ENCODE results near the gene ZNF619.
A peak's percentile ranks its signal among the peaks of the same experiment; 100 is the strongest.

Gene ZNF619

GRCh38 chr3:40465456-40465855 is 11.5 kb upstream of the ZNF619 start:
- DNase-seq, result no peak

DNA sequence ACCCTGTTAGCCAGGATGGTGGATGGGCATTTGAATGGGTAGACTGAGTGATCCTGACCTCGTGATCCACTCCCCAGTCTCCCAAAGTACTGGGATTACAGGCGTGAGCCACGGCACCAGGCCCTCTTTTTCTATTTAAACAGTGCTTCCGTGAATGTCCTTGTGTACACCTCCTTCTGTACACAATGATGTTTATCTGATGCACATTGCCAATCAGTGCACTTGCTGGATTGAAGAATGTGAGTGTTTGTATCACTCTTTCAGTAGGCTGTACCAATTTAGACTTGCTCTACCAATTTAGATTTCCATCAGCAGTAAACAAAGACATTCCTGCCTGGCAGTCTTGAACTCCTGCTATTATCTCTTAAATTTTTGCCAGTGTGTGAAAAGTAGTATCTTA is 8.9 kb upstream of the ZNF619 start:
- DNase-seq, result no peak

GRCh38 chr3:40470701-40471100 is 6.2 kb upstream of the ZNF619 start:
- no peak for DNase-seq

DNA sequence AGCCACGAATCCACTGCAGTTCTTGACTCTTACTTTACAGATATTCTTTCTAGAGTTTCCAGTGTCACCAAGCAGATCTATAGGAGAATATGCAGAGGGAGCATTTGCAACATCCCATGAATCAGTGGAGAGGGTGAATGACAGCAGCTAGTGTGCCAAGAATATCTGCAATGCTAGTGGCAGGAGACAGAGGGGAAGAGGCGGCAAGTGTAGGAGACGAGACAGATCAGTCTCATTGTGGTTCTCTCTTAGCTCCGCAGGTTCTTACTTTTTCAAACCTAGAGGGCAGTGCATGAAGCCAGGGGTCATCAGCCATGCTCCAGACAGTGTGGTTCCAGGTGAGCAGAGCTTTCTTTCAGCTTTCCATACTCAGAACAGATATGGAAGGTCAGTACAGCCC is 744 bp downstream of the ZNF619 start:
- no peak for DNase-seq

- no peak for DNase-seq
Measured at GRCh38 chr3:40487172-40487571, 10.2 kb downstream of the ZNF619 start.

- DNase-seq, result no peak
Measured at GRCh38 chr3:40490916-40491315, 14.0 kb downstream of the ZNF619 start.

- no peak for DNase-seq
Measured at GRCh38 chr3:40494698-40495097, 17.8 kb downstream of the ZNF619 start.

- DNase-seq, result no peak
Measured at GRCh38 chr3:40497288-40497687, 20.4 kb downstream of the ZNF619 start.

- no peak for DNase-seq
Measured at GRCh38 chr3:40499952-40500351, 23.0 kb downstream of the ZNF619 start.

DNA sequence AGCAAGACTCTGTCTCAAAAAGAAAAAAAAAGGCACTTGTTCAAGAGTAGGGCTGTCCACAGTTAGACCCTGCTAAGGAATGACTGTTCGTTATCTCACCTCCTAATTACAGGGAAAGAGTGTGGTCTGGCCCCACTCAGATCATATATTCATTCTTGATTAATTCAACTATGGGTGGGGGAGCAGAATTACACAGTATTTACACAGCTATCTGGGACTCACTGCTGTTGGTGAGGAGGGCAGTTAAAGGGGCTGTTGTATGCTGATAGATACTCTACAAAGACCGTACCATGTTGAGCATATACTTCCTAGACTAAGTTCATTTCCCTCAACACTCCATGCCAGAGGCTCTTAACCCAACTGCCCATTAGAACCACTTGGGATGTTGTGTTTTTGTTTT is 25.1 kb downstream of the ZNF619 start:
- DNase-seq, result no peak

- no peak for DNase-seq
Measured at GRCh38 chr3:40504636-40505430, 27.9 kb downstream of the ZNF619 start.

- peak; percentile 59 to 65 for DNase-seq
Measured at GRCh38 chr3:40505599-40506462, 28.9 kb downstream of the ZNF619 start, which contains the start of gene ZNF620. Gene ZNF620 (plus strand): TSS chr3:40506039. CDS start chr3:40506353, 314 bp downstream.

- no peak for DNase-seq
Measured at GRCh38 chr3:40511031-40511718, 34.3 kb downstream of the ZNF619 start.

DNA sequence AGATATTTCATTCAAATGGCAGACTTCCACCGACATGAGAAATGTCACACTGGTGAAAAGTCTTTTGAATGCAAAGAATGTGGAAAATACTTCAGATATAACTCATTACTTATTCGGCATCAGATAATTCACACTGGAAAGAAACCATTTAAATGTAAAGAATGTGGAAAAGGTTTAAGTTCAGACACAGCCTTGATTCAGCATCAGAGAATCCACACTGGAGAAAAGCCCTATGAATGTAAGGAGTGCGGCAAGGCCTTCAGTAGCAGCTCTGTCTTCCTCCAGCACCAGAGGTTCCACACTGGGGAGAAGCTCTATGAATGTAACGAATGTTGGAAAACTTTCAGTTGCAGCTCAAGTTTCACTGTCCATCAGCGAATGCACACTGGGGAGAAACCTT is 39.3 kb downstream of the ZNF619 start:
- no peak for DNase-seq

- no peak for DNase-seq
Measured at GRCh38 chr3:40518067-40518466, 41.1 kb downstream of the ZNF619 start.

DNA sequence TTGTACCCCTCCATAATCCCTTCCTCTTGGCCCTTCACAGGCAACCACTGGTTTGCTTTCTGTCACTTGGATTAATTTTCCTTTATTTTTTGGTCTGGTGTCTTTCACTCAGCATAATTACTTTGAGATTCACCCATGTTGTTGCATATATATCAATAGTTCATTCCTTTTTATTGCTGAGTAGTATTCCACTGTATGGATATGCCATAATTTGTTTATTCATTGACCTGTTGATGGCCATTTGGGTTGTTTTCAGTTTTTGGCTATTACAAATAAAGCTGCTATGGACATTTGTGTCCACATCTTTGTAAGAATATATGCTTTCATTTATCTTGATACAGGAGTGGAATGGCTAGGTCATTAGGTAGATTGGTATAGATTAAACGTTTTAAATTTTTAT is 41.9 kb downstream of the ZNF619 start:
- DNase-seq, result no peak

- DNase-seq, result no peak
Measured at GRCh38 chr3:40521254-40521653, 44.3 kb downstream of the ZNF619 start.

- DNase-seq, result no peak
Measured at GRCh38 chr3:40523781-40524180, 46.9 kb downstream of the ZNF619 start.

GRCh38 chr3:40524222-40524567 is 47.3 kb downstream of the ZNF619 start:
- no peak for DNase-seq

DNA sequence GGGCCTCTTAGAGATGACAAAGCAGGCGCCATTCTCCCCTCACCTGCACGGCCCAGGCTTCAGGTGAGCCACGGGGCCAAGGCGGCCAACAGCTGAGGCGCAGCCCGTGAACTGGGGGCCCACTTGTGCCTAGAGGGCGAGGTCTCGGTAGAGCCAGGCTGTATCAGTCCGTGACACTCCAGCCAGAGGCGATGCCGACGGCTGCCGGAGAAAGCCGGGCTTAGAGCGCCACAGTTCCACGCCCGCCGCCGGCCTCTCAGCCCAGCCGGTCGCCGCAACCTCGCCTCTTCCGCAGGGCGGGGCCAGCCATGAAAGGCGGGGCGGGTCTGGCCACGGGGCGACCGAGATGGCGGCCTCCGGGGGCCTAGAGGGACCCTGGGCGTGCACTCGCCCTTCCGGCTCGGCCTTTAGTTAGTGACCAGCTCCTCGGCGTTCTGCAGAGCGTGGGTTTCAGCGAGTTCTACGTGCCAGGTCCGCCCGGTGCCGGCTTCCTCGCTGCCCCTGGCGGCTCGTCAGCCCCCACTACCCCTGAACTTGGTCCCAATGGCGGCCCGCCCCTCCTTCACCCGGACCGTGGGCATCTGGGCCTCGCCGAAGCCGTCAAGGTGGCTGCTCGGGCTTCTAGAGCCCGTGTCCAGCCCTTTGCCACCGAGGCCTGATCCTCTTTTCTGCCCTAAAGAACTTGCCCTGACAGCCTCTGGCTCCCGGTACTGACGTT is 47.8 kb downstream of the ZNF619 start, which contains the start of gene ZNF621:
ZNF621 (plus strand) TSS at position 393 of the 718 bp plus-strand sequence. CDS start 881 bp downstream, outside the sequence.
- DNase-seq, result peak; percentile 86 to 87

- no peak for DNase-seq
Measured at GRCh38 chr3:40528426-40528825, 51.5 kb downstream of the ZNF619 start.

DNA sequence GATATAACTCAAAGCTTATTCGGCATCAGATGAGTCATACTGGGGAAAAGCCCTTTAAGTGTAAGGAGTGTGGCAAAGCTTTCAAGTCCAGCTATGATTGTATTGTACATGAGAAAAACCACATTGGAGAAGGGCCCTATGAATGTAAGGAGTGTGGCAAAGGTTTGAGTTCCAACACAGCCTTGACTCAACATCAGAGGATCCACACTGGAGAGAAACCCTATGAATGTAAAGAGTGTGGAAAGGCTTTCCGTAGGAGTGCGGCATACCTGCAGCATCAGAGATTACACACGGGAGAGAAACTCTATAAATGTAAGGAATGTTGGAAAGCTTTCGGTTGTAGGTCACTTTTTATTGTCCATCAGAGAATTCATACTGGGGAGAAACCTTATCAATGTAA is 55.3 kb downstream of the ZNF619 start:
- no peak for DNase-seq

GRCh38 chr3:40534283-40534682 is 57.4 kb downstream of the ZNF619 start:
- DNase-seq, result no peak
